SK-N-SH (cell line): ENCODE results near the gene CCDC40. TPM values are rescaled to one million over a fixed set of nuclear protein-coding genes. Genes with fewer than 3 reads are reported as not detected.

ENCODE experiments used
- CTCF ChIA-PET: fragments of 300-600, 350-600 bp; formaldehyde crosslinking; extraction: SDS; loops from one replicate; lab custom pipeline; 2021; lab: Yijun Ruan, JAX
- POLR2A ChIA-PET: fragments of 350-600 bp; sonication (Branson Sonifier 250); formaldehyde crosslinking; extraction: SDS; loops from one replicate; lab custom pipeline; 2020; ENCODE audit warnings: antibody characterized with exemption, inconsistent platforms; lab: Yijun Ruan, JAX
- DNase-seq: peaks from one replicate; pipeline ENCODE4 v3.0.0; 2012
- H2AFZ ChIP-seq: fragments of 200-600 bp; sonication (generic); 2 replicates; pipeline ENCODE4 v1.8.1; 2016; ENCODE audit warnings: antibody characterized with exemption, mild to moderate bottlenecking, low read depth
- H3F3A ChIP-seq: fragments of 200-600 bp; sonication (generic); replicated peaks from 2 replicates; pipeline ENCODE3; 2016; ENCODE audit warnings: antibody characterized with exemption, mild to moderate bottlenecking; ENCODE audit not compliant: insufficient read depth
- H3K27ac ChIP-seq, 2 experiments: fragments of 200-500 bp in 1 of 2; fragments of 200-600 bp in 1 of 2; sonication (Bioruptor generic) in 1 of 2; sonication (generic), shearing (Covaris generic) in 1 of 2; 2 replicates each; pipeline versions ENCODE4 v1.5.1 to v1.6.1; 2014 to 2016; ENCODE audit warnings: low read depth in 2 of 2, inconsistent platforms in 1 of 2, low read length in 1 of 2, mild to moderate bottlenecking in 1 of 2, mixed read lengths in 1 of 2
- H3K27me3 ChIP-seq: fragments of 200-600 bp; sonication (generic), shearing (Covaris generic); 2 replicates; pipeline ENCODE4 v1.6.1; 2016; ENCODE audit warnings: mixed run types; ENCODE audit not compliant: insufficient read depth
- H3K36me3 ChIP-seq, 2 experiments: fragments of 200-500 bp in 1 of 2; fragments of 200-600 bp in 1 of 2; sonication (Bioruptor generic) in 1 of 2; sonication (generic) in 1 of 2; replicated peaks in 1 of 2; 2 replicates each; pipeline versions ENCODE3 to v1.5.1; 2014 to 2016; ENCODE audit warnings: low read length in 1 of 2, mild to moderate bottlenecking in 1 of 2; ENCODE audit not compliant: insufficient read depth in 2 of 2, control insufficient read depth in 1 of 2
- H3K4me1 ChIP-seq, 2 experiments: fragments of 200-500 bp in 1 of 2; fragments of 200-600 bp in 1 of 2; sonication (Bioruptor generic) in 1 of 2; sonication (generic), shearing (Covaris generic) in 1 of 2; 2 replicates each; pipeline versions ENCODE4 v1.5.1 to v1.6.1; 2014 to 2016; ENCODE audit warnings: low read depth in 1 of 2, low read length in 1 of 2, mixed run types in 1 of 2; ENCODE audit not compliant: insufficient read depth in 2 of 2, control insufficient read depth in 1 of 2
- H3K4me2 ChIP-seq: fragments of 200-600 bp; sonication (generic), shearing (Covaris generic); 2 replicates; pipeline ENCODE4 v1.6.1; 2017; ENCODE audit warnings: mixed run types
- H3K4me3 ChIP-seq, 2 experiments: fragments of 200-500 bp in 1 of 2; fragments of 200-600 bp in 1 of 2; sonication (Bioruptor generic) in 1 of 2; sonication (generic), shearing (Covaris generic) in 1 of 2; 2 replicates each; pipeline versions ENCODE4 v1.5.1 to v1.8.1; 2014 to 2016; ENCODE audit warnings: low read depth in 2 of 2, inconsistent platforms in 1 of 2, low read length in 1 of 2, mild to moderate bottlenecking in 1 of 2, mixed read lengths in 1 of 2, moderate library complexity in 1 of 2
- H3K79me2 ChIP-seq: fragments of 200-600 bp; sonication (generic); 2 replicates; pipeline ENCODE4 v1.8.1; 2017; ENCODE audit warnings: mild to moderate bottlenecking; ENCODE audit not compliant: insufficient read depth
- H3K9ac ChIP-seq: fragments of 200-600 bp; sonication (generic); 2 replicates; pipeline ENCODE4 v1.6.1; 2017; ENCODE audit warnings: mixed run types
- H3K9me2 ChIP-seq: fragments of 200-600 bp; sonication (generic); 2 replicates; pipeline ENCODE4 v1.6.1; 2017; ENCODE audit warnings: mixed run types
- H3K9me3 ChIP-seq: fragments of 200-600 bp; sonication (generic); 2 replicates; pipeline ENCODE4 v1.6.1; 2017; ENCODE audit warnings: mixed run types, mild to moderate bottlenecking, moderate library complexity
- H4K20me1 ChIP-seq: fragments of 200-600 bp; sonication (generic); 2 replicates; pipeline ENCODE4 v1.6.1; 2017; ENCODE audit warnings: mild to moderate bottlenecking, mixed run types; ENCODE audit not compliant: insufficient read depth
- CHD2 ChIP-seq: fragments of 150-350 bp; IDR thresholded peaks from 2 replicates; pipeline ENCODE4 v1.6.1; 2018; ENCODE audit warnings: low read length; ENCODE audit not compliant: partially characterized antibody
- EZH2phosphoT487 ChIP-seq: fragments of 200-600 bp; sonication (generic); IDR thresholded peaks from 2 replicates; pipeline ENCODE4 v1.6.1; 2017; ENCODE audit warnings: low read depth, mixed run types, mild to moderate bottlenecking, antibody characterized with exemption, moderate library complexity, borderline replicate concordance
- GATA2 ChIP-seq: sonication (generic); formaldehyde crosslinking; IDR thresholded peaks from 2 replicates; pipeline ENCODE4 v1.5.0; 2020; ENCODE audit warnings: mild to moderate bottlenecking, missing genetic modification reagents
- MXI1 ChIP-seq: IDR thresholded peaks from 2 replicates; pipeline ENCODE4 v1.6.1; 2012; ENCODE audit warnings: mild to moderate bottlenecking, low read depth, low read length, improper control_type of control experiment
- PBX3 ChIP-seq: IDR thresholded peaks from 2 replicates; pipeline ENCODE4; 2012
- RAD21 ChIP-seq: IDR thresholded peaks from 2 replicates; pipeline ENCODE4 v1.6.1; 2012; ENCODE audit warnings: mild to moderate bottlenecking, low read length
- REST ChIP-seq: IDR thresholded peaks from 2 replicates; pipeline ENCODE4 v1.6.1; 2012; ENCODE audit warnings: mild to moderate bottlenecking, low read depth, low read length, moderate library complexity
- TCF12 ChIP-seq: IDR thresholded peaks from 2 replicates; pipeline ENCODE4 v1.4.0; 2012
- USF1 ChIP-seq: IDR thresholded peaks from 2 replicates; pipeline ENCODE4 v1.4.0; 2012; ENCODE audit warnings: low read depth, borderline replicate concordance
- USF2 ChIP-seq: fragments of 150-350 bp; IDR thresholded peaks from 2 replicates; pipeline ENCODE4 v1.6.1; 2017; ENCODE audit warnings: antibody characterized with exemption, low read length, low read depth, borderline replicate concordance
- WGBS: methylation state at CpG from one replicate; pipeline ENCODE4 v1.1.6; 2017; ENCODE audit warnings: low lambda C conversion rate; 5-methylcytosine and 5-hydroxymethylcytosine counted together
- polyA plus RNA-seq, 3 experiments: library from polyadenylated mRNA; depleted of rRNA; stranded (reverse); fragments of >200 nt; gene quantifications; 2 replicates each; pipeline ENCODE4 v1.2.3, GENCODE V29; 2012

The CCDC40 gene
- polyA plus RNA-seq, 1 of the 3 experiments (the other 2 are of a cell fraction), result 17.3 TPM

- CTCF ChIA-PET, result interaction anchor here (1.0 to 5.8 kb wide), 6 partner anchors 10 to 109 kb away, joined by 3 to 37 read pairs (median 4); partner anchors contain the start of gene GAA
- Histone ChIP-seq H4K20me1 (no peaks in the 10 kb centered on the region), H3K4me1 (no peaks in the 10 kb centered on the region), H3K27me3 (no peaks in the 10 kb centered on the region), H2AFZ (no peak overlapping the region), H3K79me2 (no peaks in the 10 kb centered on the region)
- no peak for DNase-seq
- TF ChIP-seq MXI1 (no peak), TCF12 (no peak), RAD21 (no peak), GATA2 (CRISPR knock-in tag) (no peak), CHD2 (no peak), PBX3 (no peak), REST (no peak), USF1 (no peak), USF2 (no peak), EZH2phosphoT487 (no peak)
- TF ChIP-seq, all 33 proteins: peak for 0
- Histone ChIP-seq H3K4me3 (no peak overlapping the region), H3F3A (peaks cover 10% of the 10 kb centered on the region), H3K4me2 (no peak overlapping the region), H3K27ac (no peak overlapping the region), H3K36me3 (peaks cover 0 to 5% of the 10 kb centered on the region in 2 experiments), H3K9ac (no peak overlapping the region), H3K9me2 (no peaks in the 10 kb centered on the region), H3K9me3 (no peaks in the 10 kb centered on the region)
- 93% methylated on average over 7 of the region's 7 CpGs for WGBS
- POLR2A ChIA-PET, result interaction anchor here (3.0 kb wide), 1 partner anchor 13 kb away, joined by 10 read pairs; the partner anchor contains the start of gene GAA
Observed at GRCh38 chr17:80114758-80115157, 78.3 kb downstream of the CCDC40 start.
